COLO829 (cell line): Measurements from ENCODE around the gene TK1.
"Not testable (repeated sequence)": the region's sequence is repeated elsewhere in the genome, so short reads cannot be mapped to it uniquely, and the experiment has no call there.

ENCODE experiments used
- DNase-seq: peaks from one replicate; pipeline ENCODE4 v3.0.0; 2012; ENCODE audit warnings: low spot score

Gene TK1, protein sequence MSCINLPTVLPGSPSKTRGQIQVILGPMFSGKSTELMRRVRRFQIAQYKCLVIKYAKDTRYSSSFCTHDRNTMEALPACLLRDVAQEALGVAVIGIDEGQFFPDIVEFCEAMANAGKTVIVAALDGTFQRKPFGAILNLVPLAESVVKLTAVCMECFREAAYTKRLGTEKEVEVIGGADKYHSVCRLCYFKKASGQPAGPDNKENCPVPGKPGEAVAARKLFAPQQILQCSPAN

DNA sequence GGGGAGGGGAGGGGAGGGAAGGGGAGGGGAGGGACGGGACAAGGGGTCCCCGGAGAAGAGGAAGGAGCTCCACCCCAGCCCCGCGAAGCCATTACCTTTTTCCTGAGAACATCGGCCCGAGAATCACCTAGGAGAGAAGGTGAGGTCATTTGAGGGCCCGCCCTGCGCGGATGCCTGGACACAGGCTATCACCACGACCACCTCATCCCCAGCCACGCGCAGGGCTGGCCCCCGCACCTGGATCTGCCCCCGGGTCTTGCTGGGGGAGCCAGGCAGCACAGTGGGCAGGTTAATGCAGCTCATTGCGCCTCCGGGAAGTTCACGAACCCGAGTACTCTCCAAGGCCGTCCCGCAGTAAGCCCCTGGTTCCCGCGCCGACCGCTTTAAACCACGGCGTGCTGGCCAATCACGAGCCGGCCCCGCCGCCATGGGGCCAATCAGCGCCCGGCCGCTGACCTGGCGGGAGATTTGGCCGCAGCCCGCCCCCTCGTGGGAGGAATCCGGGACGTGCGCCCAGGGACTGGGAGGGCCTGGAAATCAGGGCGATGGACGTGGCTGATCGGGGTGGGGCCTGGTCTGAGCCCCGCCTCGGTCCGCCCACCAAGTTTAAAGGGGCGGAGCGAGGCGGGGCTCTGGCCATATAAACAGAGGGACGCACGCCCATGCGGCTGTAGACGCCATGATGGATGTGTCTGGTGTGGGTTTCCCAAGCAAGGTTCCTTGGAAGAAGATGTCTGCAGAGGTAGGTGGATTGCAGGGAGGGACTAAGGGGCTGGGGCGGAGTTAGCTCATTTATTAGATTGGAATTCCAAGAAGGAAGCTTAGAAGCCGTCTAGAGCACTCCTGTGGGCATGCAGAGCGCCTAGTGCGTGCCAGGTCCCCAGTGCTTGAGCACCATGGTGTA is at the start of gene TK1, which contains the start of gene AFMID:
TSS of gene TK1 (minus strand) at position 361 of the 904 bp plus-strand sequence. CDS start at position 303, 58 bp downstream.
TSS of gene AFMID (plus strand) at position 671 of the 904 bp plus-strand sequence. CDS start at position 680, 9 bp downstream.
- DNase-seq, result peak; percentile 98

GRCh38 chr17:78235885-78236284 is 49.0 kb upstream of the TK1 start:
- DNase-seq, result no peak

- DNase-seq, result not testable (repeated sequence)
Measured at GRCh38 chr17:78235022-78235421, 48.2 kb upstream of the TK1 start.

- DNase-seq, result no peak
Measured at GRCh38 chr17:78234261-78234865, 47.5 kb upstream of the TK1 start.

DNA sequence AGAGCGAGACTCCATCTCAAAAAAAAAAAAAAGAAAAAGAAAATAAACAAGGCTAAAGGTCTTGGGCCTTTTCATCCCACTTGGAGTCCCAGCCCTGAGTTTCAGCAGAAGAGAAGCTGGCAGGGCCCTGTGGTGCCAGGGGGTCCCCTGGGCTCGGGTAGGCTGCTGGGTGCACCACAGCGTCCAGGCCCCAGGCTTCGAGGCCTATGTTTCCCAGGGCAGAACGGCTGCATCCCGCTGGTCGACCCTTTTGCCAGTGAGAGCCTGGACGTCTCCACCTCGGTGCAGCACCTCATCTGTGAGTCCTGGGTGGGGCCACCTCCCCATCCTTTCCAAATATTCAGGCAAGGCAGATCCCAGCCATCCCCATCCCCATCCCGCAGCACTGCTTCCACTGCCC is 46.8 kb upstream of the TK1 start:
- DNase-seq, result no peak

DNA sequence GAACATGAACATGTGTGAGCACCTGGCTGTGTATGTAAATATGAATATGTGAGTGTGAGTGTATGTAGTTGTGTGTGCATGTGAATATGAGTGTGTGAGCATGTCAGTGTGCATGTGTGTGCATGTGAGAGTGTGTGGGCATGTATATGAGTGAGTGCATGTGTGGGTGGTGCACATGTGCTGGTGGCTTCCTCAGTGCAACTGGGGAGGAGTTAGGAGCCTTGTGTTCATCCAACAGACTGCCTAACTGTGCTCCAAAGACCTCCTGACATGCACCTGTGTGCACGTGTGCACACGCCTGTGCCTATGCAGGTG is 46.0 kb upstream of the TK1 start:
- DNase-seq, result no peak

- DNase-seq, result no peak
Measured at GRCh38 chr17:78231991-78232858, 45.4 kb upstream of the TK1 start.

DNA sequence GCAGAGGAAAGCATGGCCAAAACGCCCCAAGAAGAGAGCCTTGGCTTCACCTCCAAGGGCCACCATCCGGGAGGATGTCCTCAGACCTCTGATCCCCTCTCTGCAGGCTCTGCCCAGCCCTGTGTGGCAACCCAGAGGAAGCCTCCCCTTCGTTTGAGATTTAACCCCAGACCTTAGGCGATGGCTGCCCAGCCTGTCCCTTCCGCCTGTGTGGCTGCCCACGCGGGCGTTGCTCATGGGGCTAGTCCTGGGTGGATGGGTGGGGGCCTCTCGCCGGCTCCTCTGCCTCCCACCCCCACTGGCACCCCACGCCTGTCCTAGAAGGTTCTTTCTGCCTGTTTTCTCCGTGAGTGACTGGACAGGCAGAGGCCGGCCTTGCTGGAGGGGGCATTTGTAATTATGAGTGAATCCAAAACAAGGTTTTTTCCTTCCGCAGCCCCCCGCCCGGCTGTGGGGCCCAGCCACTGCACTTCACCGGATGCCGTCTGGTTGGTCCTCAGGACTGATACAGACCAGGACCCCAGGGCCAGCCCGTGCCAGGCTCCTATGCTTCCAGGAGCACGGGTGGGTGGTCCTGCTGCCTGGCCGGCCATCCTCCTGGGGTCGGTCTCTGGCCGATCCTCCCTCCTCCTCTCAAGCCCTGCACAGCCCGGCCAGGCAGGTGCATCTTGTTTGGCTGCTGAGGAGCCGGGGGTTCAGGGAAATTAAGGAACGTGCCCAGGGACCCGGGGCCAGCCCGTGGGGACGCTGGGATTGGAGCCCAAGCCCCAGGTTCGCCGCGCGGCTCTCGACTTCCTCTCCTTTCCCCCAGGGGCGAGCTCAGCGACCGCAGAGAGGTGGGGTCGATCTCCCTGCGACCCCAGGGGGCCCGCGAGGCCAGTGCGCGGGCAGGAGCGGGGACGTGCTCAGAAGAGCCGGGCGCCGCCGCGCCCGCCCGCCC is 44.4 kb upstream of the TK1 start, which contains the start of gene TMEM235:
TSS of gene TMEM235 (plus strand) at position 636 of the 940 bp plus-strand sequence. CDS start 393 bp downstream, outside the sequence.
- no peak for DNase-seq

DNA sequence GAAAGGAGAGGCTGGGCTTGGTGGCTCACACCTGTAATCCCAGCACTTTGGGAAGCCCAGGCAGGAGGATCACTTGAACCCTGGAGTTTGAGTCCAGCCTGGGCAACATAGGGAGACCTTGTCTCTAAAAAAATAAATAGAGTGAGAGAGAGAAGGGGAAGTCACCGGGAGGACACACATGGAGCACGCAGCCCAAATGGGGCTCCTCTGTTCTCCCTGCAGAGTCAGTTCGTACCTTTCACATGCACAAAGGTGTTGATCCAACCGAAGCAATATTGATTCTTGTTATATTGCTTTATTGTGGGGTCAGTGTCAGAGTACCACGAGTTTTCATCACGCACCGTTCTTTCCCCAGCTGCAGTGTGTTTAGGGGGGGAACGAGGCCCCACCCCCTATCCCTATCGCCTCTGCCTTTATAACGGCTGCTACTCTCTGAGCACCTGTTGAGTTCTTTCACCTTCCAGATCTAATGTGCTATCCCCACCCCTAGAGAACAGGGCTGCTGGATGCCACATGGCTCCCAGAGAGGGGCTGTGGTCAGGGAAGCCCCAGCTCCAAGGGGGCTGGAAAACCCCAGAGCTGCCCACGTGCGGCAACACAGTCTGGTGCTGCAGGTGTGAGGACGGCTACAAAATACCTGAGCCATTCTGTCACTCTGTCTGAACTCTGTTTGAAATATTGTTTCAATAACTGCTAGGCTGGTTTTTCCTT is 43.6 kb upstream of the TK1 start:
- no peak for DNase-seq

DNA sequence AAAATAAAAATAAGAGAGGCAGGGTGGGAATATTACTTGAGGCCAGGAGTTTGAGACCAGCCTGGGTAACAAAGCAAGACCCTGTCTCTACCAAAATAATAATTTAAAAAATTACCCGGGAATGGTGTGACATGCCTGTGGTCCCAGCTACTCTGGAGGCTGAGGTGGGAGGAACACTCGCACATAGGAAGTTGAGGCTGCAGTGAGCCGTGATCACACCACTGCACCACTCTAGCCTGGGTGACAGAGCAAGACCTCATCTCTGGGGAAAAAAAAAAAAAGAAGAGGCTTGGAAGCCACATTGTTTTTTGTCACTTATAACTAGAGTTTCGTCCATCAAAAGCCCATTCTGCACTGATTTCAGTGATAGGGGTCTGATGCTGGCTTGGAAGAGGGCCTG is 41.3 kb upstream of the TK1 start:
- DNase-seq, result no peak

DNA sequence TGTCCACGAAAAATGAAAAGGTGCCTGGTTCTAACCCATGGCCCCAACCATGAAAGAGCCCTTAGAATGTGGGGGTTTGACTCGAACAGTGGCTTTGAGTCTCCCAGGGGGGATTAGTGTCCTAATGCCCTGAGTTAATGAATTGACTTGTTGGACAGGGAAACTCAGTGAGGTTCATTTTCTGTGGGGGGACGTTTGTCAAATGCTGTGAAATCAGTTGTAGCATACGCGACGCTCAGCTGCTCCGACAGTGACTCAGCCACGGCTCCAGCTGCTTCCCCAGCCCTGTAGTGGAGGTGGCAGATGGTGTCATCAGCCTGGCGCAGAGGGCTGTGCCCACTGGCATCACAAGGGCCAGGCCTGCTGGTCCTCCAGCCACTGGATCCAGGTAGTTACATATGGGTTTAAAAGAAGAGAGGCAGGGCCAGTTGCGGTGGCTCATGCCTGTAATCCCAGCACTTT is 40.6 kb upstream of the TK1 start:
- no peak for DNase-seq

- no peak for DNase-seq
Measured at GRCh38 chr17:78226759-78227454, 40.1 kb upstream of the TK1 start.

- DNase-seq, result no peak
Measured at GRCh38 chr17:78226055-78226758, 39.4 kb upstream of the TK1 start.

DNA sequence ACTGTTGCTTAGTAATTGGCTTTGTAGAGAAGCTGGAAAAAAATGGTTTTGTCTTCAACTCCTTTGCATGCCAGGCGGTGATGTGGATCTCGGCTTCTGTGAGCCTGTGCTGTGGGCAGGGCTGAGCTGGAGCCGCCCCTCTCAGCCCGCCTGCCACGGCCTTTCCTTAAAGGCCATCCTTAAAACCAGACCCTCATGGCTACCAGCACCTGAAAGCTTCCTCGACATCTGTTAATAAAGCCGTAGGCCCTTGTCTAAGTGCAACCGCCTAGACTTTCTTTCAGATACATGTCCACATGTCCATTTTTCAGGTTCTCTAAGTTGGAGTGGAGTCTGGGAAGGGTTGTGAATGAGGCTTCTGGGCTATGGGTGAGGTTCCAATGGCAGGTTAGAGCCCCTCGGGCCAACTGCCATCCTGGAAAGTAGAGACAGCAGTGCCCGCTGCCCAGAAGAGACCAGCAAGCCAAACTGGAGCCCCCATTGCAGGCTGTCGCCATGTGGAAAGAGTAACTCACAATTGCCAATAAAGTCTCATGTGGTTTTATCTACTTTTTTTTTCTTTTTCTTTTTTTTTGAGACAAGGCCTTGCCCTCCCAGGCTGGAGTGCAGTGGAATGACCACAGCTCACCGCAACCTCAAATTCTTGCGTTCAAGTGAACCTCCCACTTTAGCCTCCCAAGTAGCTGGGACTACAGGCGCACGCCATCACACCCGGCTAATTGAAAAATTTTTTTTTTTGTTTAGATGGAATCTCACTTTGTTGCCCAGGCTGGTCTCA is 38.4 kb upstream of the TK1 start:
- DNase-seq, result no peak

GRCh38 chr17:78224231-78225087 is 37.6 kb upstream of the TK1 start:
- no peak for DNase-seq

DNA sequence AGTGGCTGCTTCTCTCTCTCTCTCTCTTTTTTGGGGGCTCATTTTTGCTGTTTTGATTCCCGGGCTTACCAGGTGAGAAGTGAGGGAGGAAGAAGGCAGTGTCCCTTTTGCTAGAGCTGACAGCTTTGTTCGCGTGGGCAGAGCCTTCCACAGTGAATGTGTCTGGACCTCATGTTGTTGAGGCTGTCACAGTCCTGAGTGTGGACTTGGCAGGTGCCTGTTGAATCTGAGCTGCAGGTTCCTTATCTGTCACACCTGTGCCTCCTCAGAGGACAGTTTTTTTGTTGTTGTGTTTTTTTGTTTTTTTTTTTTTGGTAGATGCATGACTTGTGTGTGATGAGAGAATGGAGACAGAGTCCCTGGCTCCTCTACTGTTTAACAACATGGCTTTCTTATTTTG is 36.9 kb upstream of the TK1 start:
- no peak for DNase-seq

DNA sequence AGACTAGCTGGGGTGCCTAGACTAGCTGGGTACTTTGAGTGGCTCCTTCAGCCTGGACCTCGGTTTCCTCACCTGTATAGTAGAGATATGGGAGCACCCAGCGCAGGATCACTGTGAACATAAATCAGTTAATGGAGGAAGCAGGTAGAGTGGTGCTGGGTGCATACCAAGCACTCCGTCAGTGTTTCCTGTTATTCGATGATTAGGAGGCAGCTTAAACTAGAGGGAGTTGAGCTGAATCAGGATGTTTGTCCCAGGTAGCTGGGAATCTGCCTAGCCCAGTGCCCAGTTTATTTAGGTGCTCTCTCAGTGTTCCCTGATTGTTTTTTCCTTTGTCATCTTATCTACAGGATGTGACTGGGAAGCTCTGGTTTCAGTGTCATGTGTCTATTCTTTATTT is 36.2 kb upstream of the TK1 start:
- DNase-seq, result no peak
